B cell (primary cell): Measurements from ENCODE around the gene ADCY3. TPM values are rescaled to one million over a fixed set of nuclear protein-coding genes. Genes with fewer than 3 reads are reported as not detected.

Source experiments
- ATAC-seq: fragments of 200-7000 bp; cut with Tn5 transposase; one replicate; pipeline ENCODE4 v1.10.0; 2021; ENCODE audit warnings: low read depth, mild to moderate bottlenecking, moderate number of reproducible peaks, moderate library complexity
- CTCF ChIA-PET: fragments of 350-600 bp; sonication (Branson Sonifier 250); formaldehyde crosslinking; loops from one replicate; lab custom pipeline; 2021; ENCODE audit warnings: antibody characterized with exemption, inconsistent platforms; lab: Charles Lee
- POLR2A ChIA-PET: fragments of 350-600 bp; sonication (Branson Sonifier 250); formaldehyde crosslinking; loops from one replicate; lab custom pipeline; 2021; ENCODE audit warnings: antibody characterized with exemption; lab: Charles Lee
- DNase-seq: peaks from one replicate; pipeline ENCODE4 v3.0.0; 2013
- H2AFZ ChIP-seq: 2 replicates; pipeline ENCODE4 v1.6.1; 2012; ENCODE audit warnings: mild to moderate bottlenecking, low read depth, low read length; ENCODE audit not compliant: insufficient read depth, poor library complexity, severe bottlenecking
- H3K27ac ChIP-seq, 2 donors: 1 replicate in 1 of 2; 2 replicates in 1 of 2; pipeline ENCODE4 v1.5.1; 2012 to 2013; ENCODE audit warnings: low read length in 2 of 2, mild to moderate bottlenecking in 2 of 2, moderate library complexity in 1 of 2
- H3K27me3 ChIP-seq, 4 experiments: fragments of 200-600 bp in 1 of 4; sonication (generic) in 1 of 4; replicated peaks in 1 of 4; 1 replicate in 2 of 4; 2 replicates in 2 of 4; pipeline versions ENCODE4 v1.6.1 to v1.7.0; 2013 to 2016; ENCODE audit warnings: low read length in 3 of 4, mild to moderate bottlenecking in 2 of 4, mixed read lengths in 1 of 4, moderate library complexity in 1 of 4; ENCODE audit not compliant: insufficient read depth in 4 of 4, control insufficient read depth in 3 of 4; ENCODE audit errors: control extremely low read depth in 1 of 4
- H3K36me3 ChIP-seq, 2 experiments: replicated peaks in 1 of 2; 1 replicate in 1 of 2; 2 replicates in 1 of 2; pipeline versions ENCODE4 v1.6.1 to v1.7.1; 2013; ENCODE audit warnings: low read length in 1 of 2; ENCODE audit not compliant: insufficient read depth in 2 of 2, control insufficient read depth in 1 of 2; ENCODE audit errors: control extremely low read depth in 1 of 2, extremely low read depth in 1 of 2
- H3K4me1 ChIP-seq, 2 donors: fragments of 200-600 bp in 1 of 2; sonication (generic) in 1 of 2; 1 replicate in 1 of 2; 2 replicates in 1 of 2; pipeline versions ENCODE4 v1.5.1 to v1.6.1; 2013 to 2017; ENCODE audit warnings: low read length in 2 of 2; ENCODE audit not compliant: control insufficient read depth in 2 of 2, insufficient read depth in 2 of 2
- H3K4me2 ChIP-seq: replicated peaks from 2 replicates; pipeline ENCODE3; 2012; ENCODE audit warnings: mild to moderate bottlenecking, low read depth, low read length; ENCODE audit not compliant: poor library complexity, severe bottlenecking
- H3K4me3 ChIP-seq, 5 experiments: fragments of 200-600 bp in 1 of 5; sonication (generic) in 1 of 5; 1 replicate in 3 of 5; 2 replicates in 2 of 5; pipeline versions ENCODE4 v1.5.1 to v1.7.0; 2011 to 2016; ENCODE audit warnings: low read length in 4 of 5, mild to moderate bottlenecking in 4 of 5, low read depth in 2 of 5, control low read depth in 1 of 5, moderate library complexity in 1 of 5; ENCODE audit not compliant: insufficient read depth in 1 of 5; ENCODE audit errors: control extremely low read depth in 1 of 5, extremely low read depth in 1 of 5
- H3K79me2 ChIP-seq: fragments of 200-600 bp; sonication (generic); one replicate; pipeline ENCODE4 v1.6.0; 2016; ENCODE audit warnings: low read length; ENCODE audit not compliant: control insufficient read depth, insufficient read depth
- H3K9ac ChIP-seq: fragments of 200-600 bp; sonication (generic); 2 replicates; pipeline ENCODE4 v1.6.1; 2017; ENCODE audit warnings: mild to moderate bottlenecking, low read length, moderate library complexity
- H3K9me3 ChIP-seq, 3 donors: one replicate each; pipeline versions ENCODE4 v1.6.1 to v1.7.1; 2013; ENCODE audit warnings: low read length in 2 of 3; ENCODE audit not compliant: control insufficient read depth in 2 of 3, insufficient read depth in 1 of 3; ENCODE audit errors: control extremely low read depth in 1 of 3
- H4K20me1 ChIP-seq: 2 replicates; pipeline ENCODE4 v1.6.0; 2012; ENCODE audit warnings: mild to moderate bottlenecking, low read length; ENCODE audit not compliant: insufficient read depth, control insufficient read depth, poor library complexity, severe bottlenecking
- H3K27ac Mint-ChIP-seq: one replicate; pipeline ENCODE4 v1.8.0; 2021; ENCODE audit warnings: mixed read lengths
- H3K27me3 Mint-ChIP-seq: one replicate; pipeline ENCODE4 v1.8.0; 2021; ENCODE audit warnings: mixed read lengths
- H3K4me1 Mint-ChIP-seq: one replicate; pipeline ENCODE4 v1.8.0; 2021; ENCODE audit warnings: mixed read lengths
- H3K4me3 Mint-ChIP-seq: one replicate; pipeline ENCODE4 v1.8.0; 2021; ENCODE audit warnings: mixed read lengths
- H3K9me3 Mint-ChIP-seq: one replicate; pipeline ENCODE4 v1.8.0; 2022; ENCODE audit warnings: mixed read lengths; ENCODE audit not compliant: insufficient read depth
- EZH2 ChIP-seq: IDR thresholded peaks from 2 replicates; pipeline ENCODE4 v1.6.1; 2012; ENCODE audit warnings: borderline replicate concordance, low read depth, mild to moderate bottlenecking, moderate library complexity, low read length; ENCODE audit not compliant: insufficient read depth, poor library complexity, severe bottlenecking
- WGBS: methylation state at CpG from one replicate; pipeline ENCODE4 v1.1.5; 2013; ENCODE audit warnings: missing lambda C conversion rate; ENCODE audit not compliant: insufficient coverage; 5-methylcytosine and 5-hydroxymethylcytosine counted together
- intact Hi-C: fragments of 100-400 bp; cut with micrococcal nuclease; formaldehyde crosslinking; loops from one replicate; pipeline ENCODE4 v1.10.0; 2022
- polyA plus RNA-seq: library from polyadenylated mRNA; depleted of rRNA; stranded (reverse); fragments of >200 nt; gene quantifications from 2 replicates; pipeline ENCODE4 v1.2.3, GENCODE V29; 2012
- total RNA-seq, 2 donors: library from RNA; stranded (reverse); fragments of 120-200 nt in 1 of 2; gene quantifications; 1 replicate in 1 of 2; 2 replicates in 1 of 2; pipeline versions ENCODE4 v1.2.3 to v1.2.4, GENCODE V29; 2013 to 2022
- TF ChIP-seq, protein P1 (sequence below): fragments of 200-600 bp; IDR thresholded peaks from one replicate; pipeline ENCODE4 v1.8.0; 2022; ENCODE audit warnings: antibody characterized with exemption, mild to moderate bottlenecking

The ADCY3 gene
- total and polyA plus RNA-seq, 2 donors (not counting 1 experiment from before 2014, with no cell fraction given) = 48.4 to 73.0 TPM

DNA sequence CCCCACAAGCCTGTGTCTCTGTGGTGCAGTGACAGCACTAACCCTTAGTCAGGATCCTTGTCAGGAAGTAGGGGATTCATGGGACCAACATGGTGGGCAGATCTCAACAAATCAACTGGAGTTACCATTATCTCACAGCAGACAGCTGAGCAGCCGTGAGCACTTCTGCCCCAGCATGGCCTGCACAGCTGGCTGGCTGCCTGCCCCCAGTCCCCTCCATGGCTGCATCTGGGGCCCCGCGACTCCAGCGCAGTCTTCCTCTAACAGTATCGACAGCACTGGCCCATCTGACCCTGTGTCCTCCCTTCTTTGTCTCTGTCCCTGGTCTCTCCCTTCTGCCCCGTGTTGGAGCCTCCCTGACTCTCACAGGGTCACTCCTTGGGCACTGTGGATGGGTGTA is 4.7 kb upstream of the ADCY3 start:
- TF ChIP-seq, protein P1, sequence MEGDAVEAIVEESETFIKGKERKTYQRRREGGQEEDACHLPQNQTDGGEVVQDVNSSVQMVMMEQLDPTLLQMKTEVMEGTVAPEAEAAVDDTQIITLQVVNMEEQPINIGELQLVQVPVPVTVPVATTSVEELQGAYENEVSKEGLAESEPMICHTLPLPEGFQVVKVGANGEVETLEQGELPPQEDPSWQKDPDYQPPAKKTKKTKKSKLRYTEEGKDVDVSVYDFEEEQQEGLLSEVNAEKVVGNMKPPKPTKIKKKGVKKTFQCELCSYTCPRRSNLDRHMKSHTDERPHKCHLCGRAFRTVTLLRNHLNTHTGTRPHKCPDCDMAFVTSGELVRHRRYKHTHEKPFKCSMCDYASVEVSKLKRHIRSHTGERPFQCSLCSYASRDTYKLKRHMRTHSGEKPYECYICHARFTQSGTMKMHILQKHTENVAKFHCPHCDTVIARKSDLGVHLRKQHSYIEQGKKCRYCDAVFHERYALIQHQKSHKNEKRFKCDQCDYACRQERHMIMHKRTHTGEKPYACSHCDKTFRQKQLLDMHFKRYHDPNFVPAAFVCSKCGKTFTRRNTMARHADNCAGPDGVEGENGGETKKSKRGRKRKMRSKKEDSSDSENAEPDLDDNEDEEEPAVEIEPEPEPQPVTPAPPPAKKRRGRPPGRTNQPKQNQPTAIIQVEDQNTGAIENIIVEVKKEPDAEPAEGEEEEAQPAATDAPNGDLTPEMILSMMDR = no peak
- no peak for TF ChIP-seq EZH2
- 98% methylated on average over 5 of the region's 6 CpGs for WGBS
- no peak overlapping the region for H3K27ac Mint-ChIP-seq
- Histone ChIP-seq H3K27ac (no peak overlapping the region), H3K4me3 (no peak overlapping the region), H3K36me3 (no peaks in the 10 kb centered on the region), H2AFZ (no peak overlapping the region), H3K27me3 (peaks cover 0 to 13% (median 7%) of the 10 kb centered on the region in 4 experiments), H3K9me3 (peaks cover 0 to 8% (median 0%) of the 10 kb centered on the region in 3 donors), H4K20me1 (no peaks in the 10 kb centered on the region), H3K79me2 (no peaks in the 10 kb centered on the region), H3K4me2 (no peak overlapping the region), H3K4me1 (peaks cover 12 to 21% of the 10 kb centered on the region in 2 donors), H3K9ac (no peak overlapping the region)
- H3K27me3 Mint-ChIP-seq = peaks cover 3% of the 10 kb centered on the region
- ATAC-seq (no peak), DNase-seq (no peak)
- no peak overlapping the region for H3K4me3 Mint-ChIP-seq
- intact Hi-C loops = loop anchor here (5.0 kb wide), 1 partner anchor 512 kb away; no protein-coding TSS in a partner anchor
- ChIA-PET CTCF (no interaction called here), POLR2A (no interaction called here)
- peaks cover 15% of the 10 kb centered on the region for H3K4me1 Mint-ChIP-seq
- H3K9me3 Mint-ChIP-seq = no peaks in the 10 kb centered on the region

DNA sequence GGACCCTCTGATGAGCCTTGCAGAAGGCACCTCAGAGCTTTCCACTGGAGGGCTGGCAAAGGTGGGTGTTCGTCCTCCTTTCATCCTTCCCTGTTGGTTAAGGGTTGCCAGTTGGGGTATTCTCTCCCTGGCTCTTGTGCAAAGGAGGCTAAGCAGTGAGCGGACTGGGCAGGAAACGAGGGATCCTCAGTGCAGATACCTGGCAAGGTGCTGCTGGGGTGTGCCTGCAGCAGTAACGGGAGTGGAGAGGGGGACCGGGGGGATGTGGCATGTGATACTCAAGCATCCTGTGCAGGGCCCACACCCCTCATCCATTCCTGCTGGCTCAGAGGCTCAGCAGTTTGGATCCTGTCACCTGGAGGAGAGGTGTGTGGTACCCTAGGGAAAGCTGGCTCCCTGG is 4.2 kb upstream of the ADCY3 start:
- Histone ChIP-seq H3K9ac (no peak overlapping the region), H3K27me3 (peaks cover 0 to 13% (median 7%) of the 10 kb centered on the region in 4 experiments), H3K9me3 (peaks cover 0 to 8% (median 0%) of the 10 kb centered on the region in 3 donors), H3K4me3 (no peak overlapping the region), H3K4me2 (no peak overlapping the region), H4K20me1 (no peaks in the 10 kb centered on the region), H3K36me3 (no peaks in the 10 kb centered on the region), H3K27ac (no peak overlapping the region), H2AFZ (no peak overlapping the region), H3K4me1 (peaks cover 14 to 24% of the 10 kb centered on the region in 2 donors), H3K79me2 (no peaks in the 10 kb centered on the region)
- Mint-ChIP-seq H3K4me1 (peaks cover 17% of the 10 kb centered on the region), H3K9me3 (no peaks in the 10 kb centered on the region), H3K27me3 (peaks cover 3% of the 10 kb centered on the region), H3K4me3 (no peak overlapping the region), H3K27ac (no peak overlapping the region)
- ChIA-PET CTCF (no interaction called here), POLR2A (no interaction called here)
- WGBS = 100% methylated on average over 2 of the region's 5 CpGs
- TF ChIP-seq, protein P1 = no peak
- no peak for TF ChIP-seq EZH2
- intact Hi-C loops = no loop called here
- DNase-seq = no peak
- ATAC-seq = no peak
